ENCODE data around the gene COBL. TPM values are rescaled to one million over a fixed set of nuclear protein-coding genes. Genes with fewer than 3 reads are reported as not detected.

COBL gene
- total RNA-seq, 1 donor from 2014 or later = not detected

- TF ChIP-seq CTCF (IDR thresholded peaks at IDR 0.05) = no peak
- no peak overlapping the region for H3K27ac Mint-ChIP-seq (ENCODE audit: unreplicated experiment)
- no peaks in the 10 kb centered on the region for H3K4me1 Mint-ChIP-seq (ENCODE audit: unreplicated experiment)
- peaks cover 14% of the 10 kb centered on the region for H3K27me3 Mint-ChIP-seq (ENCODE audit: unreplicated experiment)
- H3K9me3 Mint-ChIP-seq (ENCODE audit: unreplicated experiment) = no peaks in the 10 kb centered on the region
- no peaks in the 10 kb centered on the region for H3K36me3 Mint-ChIP-seq (ENCODE audit: unreplicated experiment)
- DNase-seq (ENCODE audit: extremely low spot score, unreplicated experiment) = no peak
- H3K4me3 Mint-ChIP-seq (ENCODE audit: unreplicated experiment) = no peak overlapping the region
Observed at GRCh38 chr7:51340029-51340838, 23.6 kb upstream of the COBL start.

GRCh38 chr7:51335057-51335456 is 18.4 kb upstream of the COBL start:
- H3K9me3 Mint-ChIP-seq (ENCODE audit: unreplicated experiment) = no peaks in the 10 kb centered on the region
- DNase-seq (ENCODE audit: extremely low spot score, unreplicated experiment) = no peak
- H3K27ac Mint-ChIP-seq (ENCODE audit: unreplicated experiment) = no peak overlapping the region
- no peaks in the 10 kb centered on the region for H3K4me1 Mint-ChIP-seq (ENCODE audit: unreplicated experiment)
- H3K27me3 Mint-ChIP-seq (ENCODE audit: unreplicated experiment) = no peaks in the 10 kb centered on the region
- no peaks in the 10 kb centered on the region for H3K36me3 Mint-ChIP-seq (ENCODE audit: unreplicated experiment)
- TF ChIP-seq CTCF (IDR thresholded peaks at IDR 0.05) = no peak
- H3K4me3 Mint-ChIP-seq (ENCODE audit: unreplicated experiment) = no peak overlapping the region

- H3K27ac Mint-ChIP-seq (ENCODE audit: unreplicated experiment) = no peak overlapping the region
Observed at GRCh38 chr7:51329696-51330263, 13.2 kb upstream of the COBL start.

GRCh38 chr7:51328351-51328801 is 11.8 kb upstream of the COBL start:
- H3K9me3 Mint-ChIP-seq (ENCODE audit: unreplicated experiment) = no peaks in the 10 kb centered on the region
- H3K4me1 Mint-ChIP-seq (ENCODE audit: unreplicated experiment) = no peaks in the 10 kb centered on the region
- no peak for TF ChIP-seq CTCF (IDR thresholded peaks at IDR 0.05)
- H3K27me3 Mint-ChIP-seq (ENCODE audit: unreplicated experiment) = peaks cover 12% of the 10 kb centered on the region
- H3K4me3 Mint-ChIP-seq (ENCODE audit: unreplicated experiment) = no peak overlapping the region
- H3K36me3 Mint-ChIP-seq (ENCODE audit: unreplicated experiment) = no peaks in the 10 kb centered on the region
- H3K27ac Mint-ChIP-seq (ENCODE audit: unreplicated experiment) = no peak overlapping the region
- no peak for DNase-seq (ENCODE audit: extremely low spot score, unreplicated experiment)

More at GRCh38 chr7:51329696-51330263, 13.2 kb upstream of the COBL start:
- no peaks in the 10 kb centered on the region for H3K4me1 Mint-ChIP-seq (ENCODE audit: unreplicated experiment)
- H3K9me3 Mint-ChIP-seq (ENCODE audit: unreplicated experiment) = no peaks in the 10 kb centered on the region
- H3K27me3 Mint-ChIP-seq (ENCODE audit: unreplicated experiment) = peaks cover 12% of the 10 kb centered on the region
- DNase-seq (ENCODE audit: extremely low spot score, unreplicated experiment) = no peak
- no peak overlapping the region for H3K4me3 Mint-ChIP-seq (ENCODE audit: unreplicated experiment)
- H3K36me3 Mint-ChIP-seq (ENCODE audit: unreplicated experiment) = no peaks in the 10 kb centered on the region
- no peak for TF ChIP-seq CTCF (IDR thresholded peaks at IDR 0.05)

GRCh38 chr7:51327287-51327717 is 10.7 kb upstream of the COBL start:
- Mint-ChIP-seq H3K4me3 (ENCODE audit: unreplicated experiment) (no peak overlapping the region), H3K36me3 (ENCODE audit: unreplicated experiment) (no peaks in the 10 kb centered on the region), H3K27me3 (ENCODE audit: unreplicated experiment) (peaks cover 15% of the 10 kb centered on the region), H3K9me3 (ENCODE audit: unreplicated experiment) (no peaks in the 10 kb centered on the region), H3K4me1 (ENCODE audit: unreplicated experiment) (no peaks in the 10 kb centered on the region), H3K27ac (ENCODE audit: unreplicated experiment) (no peak overlapping the region)
- no peak for TF ChIP-seq CTCF (IDR thresholded peaks at IDR 0.05)
- DNase-seq (ENCODE audit: extremely low spot score, unreplicated experiment) = no peak

Measured in osteocyte (in vitro differentiated cells).